WTC11 (cell line): ENCODE results near the gene EPHA1.

ENCODE experiments used
- CREB1 ChIP-seq: sonication (generic); formaldehyde crosslinking; IDR thresholded peaks from 2 replicates; pipeline ENCODE4 v1.8.0; 2023; ENCODE audit warnings: mild to moderate bottlenecking, missing genetic modification reagents
- FOXK1 ChIP-seq: sonication (generic); formaldehyde crosslinking; IDR thresholded peaks from 2 replicates; pipeline ENCODE4 v1.8.0; 2022; ENCODE audit warnings: mild to moderate bottlenecking, moderate library complexity, missing genetic modification reagents
- NFYB ChIP-seq: sonication (generic); formaldehyde crosslinking; conservative IDR thresholded peaks from 2 replicates; pipeline ENCODE4 v1.8.0; 2022; ENCODE audit warnings: low read depth, missing genetic modification reagents
- ZNF138 ChIP-seq: sonication (generic); formaldehyde crosslinking; conservative IDR thresholded peaks from 2 replicates; pipeline ENCODE4 v1.8.1; 2022; ENCODE audit warnings: mild to moderate bottlenecking, moderate library complexity, missing genetic modification reagents
- ZNF317 ChIP-seq: sonication (generic); formaldehyde crosslinking; IDR thresholded peaks from 2 replicates; pipeline ENCODE4 v1.8.1; 2023; ENCODE audit warnings: low read depth, mild to moderate bottlenecking, moderate library complexity, missing genetic modification reagents, borderline replicate concordance
- TF ChIP-seq, protein P1 (sequence below): fragments of 200-600 bp; IDR thresholded peaks from 2 replicates; pipeline ENCODE4 v1.8.0; 2022; ENCODE audit warnings: antibody characterized with exemption
- TF ChIP-seq, protein P2 (sequence below): sonication (generic); formaldehyde crosslinking; IDR thresholded peaks from 2 replicates; pipeline ENCODE4 v1.8.1; 2023; ENCODE audit warnings: mild to moderate bottlenecking, missing genetic modification reagents, moderate library complexity
- TF ChIP-seq, protein P3 (sequence below): sonication (generic); formaldehyde crosslinking; IDR thresholded peaks from 2 replicates; pipeline ENCODE4 v1.8.0; 2022; ENCODE audit warnings: mild to moderate bottlenecking, missing genetic modification reagents
- TF ChIP-seq, protein P4 (sequence below): sonication (generic); formaldehyde crosslinking; IDR thresholded peaks from 2 replicates; pipeline ENCODE4 v1.8.1; 2023; ENCODE audit warnings: mild to moderate bottlenecking, moderate library complexity, missing genetic modification reagents

DNA sequence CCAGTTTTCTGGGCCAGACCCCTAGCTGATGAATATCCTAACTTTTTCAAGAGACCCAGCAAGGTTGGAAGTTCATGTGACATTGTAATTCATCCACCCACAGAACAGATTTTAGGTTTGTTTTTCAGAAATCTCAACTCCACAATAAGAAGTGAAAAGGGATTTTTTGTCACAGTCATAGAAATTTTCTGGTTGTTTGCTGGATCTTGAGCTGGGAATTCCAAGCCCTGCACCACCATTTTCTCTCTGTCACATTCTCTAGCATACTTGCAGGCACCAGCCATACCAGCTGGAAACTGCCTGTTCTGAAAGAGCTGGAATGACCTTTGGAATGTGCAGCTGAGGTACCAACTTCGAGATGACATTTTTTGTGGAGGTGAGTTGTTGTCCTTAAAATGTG, 43.1 kb upstream of the EPHA1 start:
- no peak for TF ChIP-seq NFYB (CRISPR knock-in tag)
- TF ChIP-seq, protein P1, sequence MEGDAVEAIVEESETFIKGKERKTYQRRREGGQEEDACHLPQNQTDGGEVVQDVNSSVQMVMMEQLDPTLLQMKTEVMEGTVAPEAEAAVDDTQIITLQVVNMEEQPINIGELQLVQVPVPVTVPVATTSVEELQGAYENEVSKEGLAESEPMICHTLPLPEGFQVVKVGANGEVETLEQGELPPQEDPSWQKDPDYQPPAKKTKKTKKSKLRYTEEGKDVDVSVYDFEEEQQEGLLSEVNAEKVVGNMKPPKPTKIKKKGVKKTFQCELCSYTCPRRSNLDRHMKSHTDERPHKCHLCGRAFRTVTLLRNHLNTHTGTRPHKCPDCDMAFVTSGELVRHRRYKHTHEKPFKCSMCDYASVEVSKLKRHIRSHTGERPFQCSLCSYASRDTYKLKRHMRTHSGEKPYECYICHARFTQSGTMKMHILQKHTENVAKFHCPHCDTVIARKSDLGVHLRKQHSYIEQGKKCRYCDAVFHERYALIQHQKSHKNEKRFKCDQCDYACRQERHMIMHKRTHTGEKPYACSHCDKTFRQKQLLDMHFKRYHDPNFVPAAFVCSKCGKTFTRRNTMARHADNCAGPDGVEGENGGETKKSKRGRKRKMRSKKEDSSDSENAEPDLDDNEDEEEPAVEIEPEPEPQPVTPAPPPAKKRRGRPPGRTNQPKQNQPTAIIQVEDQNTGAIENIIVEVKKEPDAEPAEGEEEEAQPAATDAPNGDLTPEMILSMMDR = no peak
- TF ChIP-seq, protein P2, sequence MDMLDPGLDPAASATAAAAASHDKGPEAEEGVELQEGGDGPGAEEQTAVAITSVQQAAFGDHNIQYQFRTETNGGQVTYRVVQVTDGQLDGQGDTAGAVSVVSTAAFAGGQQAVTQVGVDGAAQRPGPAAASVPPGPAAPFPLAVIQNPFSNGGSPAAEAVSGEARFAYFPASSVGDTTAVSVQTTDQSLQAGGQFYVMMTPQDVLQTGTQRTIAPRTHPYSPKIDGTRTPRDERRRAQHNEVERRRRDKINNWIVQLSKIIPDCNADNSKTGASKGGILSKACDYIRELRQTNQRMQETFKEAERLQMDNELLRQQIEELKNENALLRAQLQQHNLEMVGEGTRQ (CRISPR knock-in tag) = no peak
- TF ChIP-seq ZNF138 (CRISPR knock-in tag) = no peak
- TF ChIP-seq FOXK1 (CRISPR knock-in tag) = no peak
- TF ChIP-seq CREB1 (CRISPR knock-in tag) = no peak
- TF ChIP-seq, protein P3, sequence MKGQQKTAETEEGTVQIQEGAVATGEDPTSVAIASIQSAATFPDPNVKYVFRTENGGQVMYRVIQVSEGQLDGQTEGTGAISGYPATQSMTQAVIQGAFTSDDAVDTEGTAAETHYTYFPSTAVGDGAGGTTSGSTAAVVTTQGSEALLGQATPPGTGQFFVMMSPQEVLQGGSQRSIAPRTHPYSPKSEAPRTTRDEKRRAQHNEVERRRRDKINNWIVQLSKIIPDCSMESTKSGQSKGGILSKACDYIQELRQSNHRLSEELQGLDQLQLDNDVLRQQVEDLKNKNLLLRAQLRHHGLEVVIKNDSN (CRISPR knock-in tag) = no peak
- TF ChIP-seq, protein P4, sequence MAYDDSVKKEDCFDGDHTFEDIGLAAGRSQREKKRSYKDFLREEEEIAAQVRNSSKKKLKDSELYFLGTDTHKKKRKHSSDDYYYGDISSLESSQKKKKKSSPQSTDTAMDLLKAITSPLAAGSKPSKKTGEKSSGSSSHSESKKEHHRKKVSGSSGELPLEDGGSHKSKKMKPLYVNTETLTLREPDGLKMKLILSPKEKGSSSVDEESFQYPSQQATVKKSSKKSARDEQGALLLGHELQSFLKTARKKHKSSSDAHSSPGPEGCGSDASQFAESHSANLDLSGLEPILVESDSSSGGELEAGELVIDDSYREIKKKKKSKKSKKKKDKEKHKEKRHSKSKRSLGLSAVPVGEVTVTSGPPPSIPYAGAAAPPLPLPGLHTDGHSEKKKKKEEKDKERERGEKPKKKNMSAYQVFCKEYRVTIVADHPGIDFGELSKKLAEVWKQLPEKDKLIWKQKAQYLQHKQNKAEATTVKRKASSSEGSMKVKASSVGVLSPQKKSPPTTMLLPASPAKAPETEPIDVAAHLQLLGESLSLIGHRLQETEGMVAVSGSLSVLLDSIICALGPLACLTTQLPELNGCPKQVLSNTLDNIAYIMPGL (CRISPR knock-in tag) = no peak
- no peak for TF ChIP-seq ZNF317 (CRISPR knock-in tag)
